HCT116 (cell line): ENCODE data around the gene HELZ2. TPM values are rescaled to one million over a fixed set of nuclear protein-coding genes. Genes with fewer than 3 reads are reported as not detected.

Experiments used
- ATAC-seq: fragments of 200-7000 bp; cut with Tn5 transposase; 2 replicates; pipeline ENCODE4 v1.9.1; 2020; ENCODE audit warnings: mild to moderate bottlenecking, moderate library complexity
- BruUV-seq: library from RNA; stranded (reverse); fragments of 400-500 nt; replicated peaks from 2 replicates; lab custom pipeline; 2021; lab: Mats Ljungman, UMichigan
- CTCF ChIA-PET: fragments of 300-600 bp; sonication (Branson Sonifier 250); formaldehyde crosslinking; loops from one replicate; lab custom pipeline; 2021; ENCODE audit warnings: antibody characterized with exemption; lab: Charles Lee
- POLR2A ChIA-PET: fragments of 300-600, 350-600 bp; sonication (Branson Sonifier 250); formaldehyde crosslinking; loops from one replicate; lab custom pipeline; 2021; ENCODE audit warnings: antibody characterized with exemption; lab: Charles Lee
- RAD21 ChIA-PET, 2 experiments: fragments of 300-600 bp; sonication (Branson Sonifier 250); formaldehyde crosslinking; loops; one replicate each; lab custom pipeline; 2023; ENCODE audit warnings: low total read pairs in 2 of 2; ENCODE audit not compliant: uncharacterized antibody in 2 of 2, unreplicated experiment in 2 of 2, low non-redundant PET in 1 of 2; lab: Charles Lee
- DNase-seq: peaks from one replicate; pipeline ENCODE4 v3.0.0-alpha.2; 2010; ENCODE audit warnings: low read depth, low spot score
- H2AFZ ChIP-seq: fragments of 200-600 bp; shearing (Covaris generic), sonication (generic); 2 replicates; pipeline ENCODE4 v1.6.1; 2017; ENCODE audit warnings: low read depth, mixed run types, mixed read lengths, antibody characterized with exemption, low read length; ENCODE audit not compliant: poor library complexity, severe bottlenecking
- H3K27ac ChIP-seq: 2 replicates; pipeline ENCODE4 v1.5.1; 2012; ENCODE audit warnings: low read depth, low read length
- H3K27me3 ChIP-seq: fragments of 200-600 bp; sonication (generic); 2 replicates; pipeline ENCODE4 v1.6.1; 2016; ENCODE audit warnings: mixed run types, low read length, mixed read lengths; ENCODE audit not compliant: insufficient read depth
- H3K36me3 ChIP-seq, 2 experiments: fragments of 200-500 bp in 1 of 2; fragments of 200-600 bp in 1 of 2; sonication (Bioruptor generic) in 1 of 2; sonication (generic) in 1 of 2; 2 replicates each; pipeline versions ENCODE4 v1.5.1 to v1.6.1; 2014 to 2016; ENCODE audit warnings: low read length in 2 of 2, inconsistent platforms in 1 of 2, mixed read lengths in 1 of 2, mixed run types in 1 of 2; ENCODE audit not compliant: insufficient read depth in 2 of 2, control insufficient read depth in 1 of 2
- H3K4me1 ChIP-seq, 2 experiments: fragments of 200-600 bp in 1 of 2; sonication (generic) in 1 of 2; 2 replicates each; pipeline versions ENCODE4 v1.5.1 to v1.6.1; 2012 to 2017; ENCODE audit warnings: low read length in 2 of 2, inconsistent platforms in 1 of 2, mild to moderate bottlenecking in 1 of 2, mixed read lengths in 1 of 2, mixed run types in 1 of 2, moderate library complexity in 1 of 2; ENCODE audit not compliant: insufficient read depth in 2 of 2, control insufficient read depth in 1 of 2
- H3K4me2 ChIP-seq: fragments of 200-600 bp; sonication (generic); 2 replicates; pipeline ENCODE4 v1.6.1; 2017; ENCODE audit warnings: mixed run types, low read length, mixed read lengths
- H3K4me3 ChIP-seq, 2 experiments: fragments of 200-600 bp in 1 of 2; sonication (generic) in 1 of 2; replicated peaks in 1 of 2; 2 replicates each; pipeline ENCODE4 v1.5.1; 2011 to 2016; ENCODE audit warnings: low read length in 2 of 2, control low read depth in 1 of 2, low read depth in 1 of 2, mild to moderate bottlenecking in 1 of 2, mixed read lengths in 1 of 2, mixed run types in 1 of 2
- H3K79me2 ChIP-seq: fragments of 200-600 bp; sonication (generic); 2 replicates; pipeline ENCODE4 v1.6.1; 2017; ENCODE audit warnings: mild to moderate bottlenecking, mixed run types, low read length, moderate library complexity, mixed read lengths; ENCODE audit not compliant: insufficient read depth
- H3K9ac ChIP-seq: fragments of 200-600 bp; sonication (generic); 2 replicates; pipeline ENCODE4 v1.6.1; 2016; ENCODE audit warnings: low read length, mixed read lengths
- H3K9me2 ChIP-seq: fragments of 200-600 bp; sonication (generic), shearing (Covaris generic); 2 replicates; pipeline ENCODE4 v1.6.1; 2017; ENCODE audit warnings: mixed run types, mild to moderate bottlenecking, moderate library complexity; ENCODE audit not compliant: insufficient read depth
- H3K9me3 ChIP-seq, 2 experiments: fragments of 200-500 bp in 1 of 2; fragments of 200-600 bp in 1 of 2; sonication (Bioruptor generic) in 1 of 2; sonication (generic) in 1 of 2; 2 replicates each; pipeline ENCODE4 v1.6.1; 2014 to 2017; ENCODE audit warnings: low read length in 2 of 2, mixed read lengths in 2 of 2, inconsistent platforms in 1 of 2, low read depth in 1 of 2, mild to moderate bottlenecking in 1 of 2, mixed run types in 1 of 2, moderate library complexity in 1 of 2; ENCODE audit not compliant: control insufficient read depth in 1 of 2, insufficient read depth in 1 of 2
- H4K20me1 ChIP-seq: fragments of 200-600 bp; sonication (generic), shearing (Covaris generic); 2 replicates; pipeline ENCODE4 v1.6.1; 2017; ENCODE audit warnings: mixed run types, mild to moderate bottlenecking, moderate library complexity; ENCODE audit not compliant: insufficient read depth
- CBX3 ChIP-seq: IDR thresholded peaks from 2 replicates; pipeline ENCODE4 v1.6.1; 2012; ENCODE audit warnings: low read depth
- POLR2A ChIP-seq: IDR thresholded peaks from 2 replicates; pipeline ENCODE4 v1.7.0; 2011; ENCODE audit warnings: borderline replicate concordance; ENCODE audit not compliant: insufficient read depth, insufficient read length; ENCODE audit errors: extremely low read depth
- RAD21 ChIP-seq: IDR thresholded peaks from 2 replicates; pipeline ENCODE4 v1.6.1; 2012; ENCODE audit warnings: low read depth, mild to moderate bottlenecking
- SIN3A ChIP-seq: IDR thresholded peaks from 2 replicates; pipeline ENCODE4 v1.6.1; 2012; ENCODE audit warnings: low read depth
- TCF7L2 ChIP-seq: IDR thresholded peaks from 2 replicates; pipeline ENCODE4 v1.7.0; 2011; ENCODE audit warnings: borderline replicate concordance, inconsistent platforms; ENCODE audit not compliant: insufficient read depth, insufficient read length; ENCODE audit errors: extremely low read depth
- YY1 ChIP-seq: IDR thresholded peaks from 2 replicates; pipeline ENCODE4 v1.6.1; 2011; ENCODE audit warnings: low read length, low read depth, moderate library complexity, mild to moderate bottlenecking; ENCODE audit not compliant: insufficient replicate concordance; ENCODE audit errors: extremely low read depth
- ZBTB33 ChIP-seq: IDR thresholded peaks from 2 replicates; pipeline ENCODE4 v1.6.1; 2011; ENCODE audit warnings: mild to moderate bottlenecking, low read length, moderate library complexity; ENCODE audit not compliant: insufficient replicate concordance; ENCODE audit errors: extremely low read depth
- ZNF274 ChIP-seq: fragments of 200-500 bp; sonication (Bioruptor generic); IDR thresholded peaks from 2 replicates; pipeline ENCODE4 v1.6.1; 2014; ENCODE audit warnings: mild to moderate bottlenecking, low read depth, low read length, inconsistent platforms
- intact Hi-C: fragments of 100-400 bp; cut with micrococcal nuclease; formaldehyde crosslinking; loops from 2 replicates; pipeline ENCODE4 v1.10.0; 2022
- total RNA-seq: library from RNA; stranded (reverse); gene quantifications from one replicate; pipeline ENCODE4 v1.2.1, GENCODE V29; 2021; ENCODE audit not compliant: unreplicated experiment
- TF ChIP-seq, protein P1 (sequence below), 3 experiments: fragments of 200-600 bp in 1 of 3; sonication (generic) in 1 of 3; IDR thresholded peaks in 2 of 3; conservative IDR thresholded peaks in 1 of 3; 2 replicates each; pipeline ENCODE4 v1.5.1; 2012 to 2017; ENCODE audit warnings: low read depth in 2 of 3, low read length in 2 of 3, antibody characterized with exemption in 1 of 3, borderline replicate concordance in 1 of 3, control low read depth in 1 of 3, mild to moderate bottlenecking in 1 of 3, mixed read lengths in 1 of 3, mixed run types in 1 of 3, moderate library complexity in 1 of 3; ENCODE audit not compliant: insufficient read depth in 1 of 3
- TF ChIP-seq, protein P2 (sequence below): IDR thresholded peaks from 2 replicates; pipeline ENCODE4 v1.6.1; 2012
- TF ChIP-seq, protein P3 (sequence below): IDR thresholded peaks from 2 replicates; pipeline ENCODE4 v1.6.1; 2012

Gene HELZ2
- total RNA-seq, 1 experiment from 2014 or later, result 44.0 TPM

- Histone ChIP-seq H3K9me3 (peaks cover 5 to 6% of the 10 kb centered on the region in 2 experiments; a peak in 1 of 4 replicates), H3K9me2 (no peaks in the 10 kb centered on the region), H3K27me3 (no peaks in the 10 kb centered on the region), H3K4me3 (no peak overlapping the region), H2AFZ (no peak overlapping the region), H3K27ac (no peak overlapping the region), H3K36me3 (peaks cover 4 to 20% of the 10 kb centered on the region in 2 experiments), H3K4me1 (no peaks in the 10 kb centered on the region), H3K4me2 (no peak overlapping the region), H3K9ac (no peak overlapping the region), H4K20me1 (no peaks in the 10 kb centered on the region), H3K79me2 (peaks cover 33% of the 10 kb centered on the region)
- ATAC-seq (no peak), DNase-seq (no peak)
- no TSS peak for BruUV-seq
- TF ChIP-seq, protein P1, sequence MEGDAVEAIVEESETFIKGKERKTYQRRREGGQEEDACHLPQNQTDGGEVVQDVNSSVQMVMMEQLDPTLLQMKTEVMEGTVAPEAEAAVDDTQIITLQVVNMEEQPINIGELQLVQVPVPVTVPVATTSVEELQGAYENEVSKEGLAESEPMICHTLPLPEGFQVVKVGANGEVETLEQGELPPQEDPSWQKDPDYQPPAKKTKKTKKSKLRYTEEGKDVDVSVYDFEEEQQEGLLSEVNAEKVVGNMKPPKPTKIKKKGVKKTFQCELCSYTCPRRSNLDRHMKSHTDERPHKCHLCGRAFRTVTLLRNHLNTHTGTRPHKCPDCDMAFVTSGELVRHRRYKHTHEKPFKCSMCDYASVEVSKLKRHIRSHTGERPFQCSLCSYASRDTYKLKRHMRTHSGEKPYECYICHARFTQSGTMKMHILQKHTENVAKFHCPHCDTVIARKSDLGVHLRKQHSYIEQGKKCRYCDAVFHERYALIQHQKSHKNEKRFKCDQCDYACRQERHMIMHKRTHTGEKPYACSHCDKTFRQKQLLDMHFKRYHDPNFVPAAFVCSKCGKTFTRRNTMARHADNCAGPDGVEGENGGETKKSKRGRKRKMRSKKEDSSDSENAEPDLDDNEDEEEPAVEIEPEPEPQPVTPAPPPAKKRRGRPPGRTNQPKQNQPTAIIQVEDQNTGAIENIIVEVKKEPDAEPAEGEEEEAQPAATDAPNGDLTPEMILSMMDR (IDR thresholded peaks at IDR 0.05 in 2 of 3, conservative IDR thresholded peaks at IDR 0.05 in 1 of 3; ENCODE audit: borderline replicate concordance in 1 of 3, insufficient read depth in 1 of 3, low read depth in 2 of 3, low read length in 2 of 3), result no peak
- TF ChIP-seq TCF7L2, result no peak
- TF ChIP-seq, protein P2, sequence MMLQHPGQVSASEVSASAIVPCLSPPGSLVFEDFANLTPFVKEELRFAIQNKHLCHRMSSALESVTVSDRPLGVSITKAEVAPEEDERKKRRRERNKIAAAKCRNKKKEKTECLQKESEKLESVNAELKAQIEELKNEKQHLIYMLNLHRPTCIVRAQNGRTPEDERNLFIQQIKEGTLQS, result no peak
- TF ChIP-seq, protein P3, sequence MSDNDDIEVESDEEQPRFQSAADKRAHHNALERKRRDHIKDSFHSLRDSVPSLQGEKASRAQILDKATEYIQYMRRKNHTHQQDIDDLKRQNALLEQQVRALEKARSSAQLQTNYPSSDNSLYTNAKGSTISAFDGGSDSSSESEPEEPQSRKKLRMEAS, result no peak
- no peak for TF ChIP-seq ZNF274
- no peak for TF ChIP-seq RAD21
- TF ChIP-seq POLR2A, result no peak
- TF ChIP-seq ZBTB33, result no peak
- no peak for TF ChIP-seq SIN3A
- no peak for TF ChIP-seq YY1
- TF ChIP-seq CBX3, result no peak
- POLR2A ChIA-PET, result no interaction called here
- CTCF ChIA-PET, result no interaction called here
- intact Hi-C loops, result no loop called here
- RAD21 ChIA-PET, result no interaction called here
These were observed 45.5 kb upstream of the HELZ2 start for GRCh38 chr20:63619505-63619904.
